Measurements from ENCODE around the gene TLR1.

DNA sequence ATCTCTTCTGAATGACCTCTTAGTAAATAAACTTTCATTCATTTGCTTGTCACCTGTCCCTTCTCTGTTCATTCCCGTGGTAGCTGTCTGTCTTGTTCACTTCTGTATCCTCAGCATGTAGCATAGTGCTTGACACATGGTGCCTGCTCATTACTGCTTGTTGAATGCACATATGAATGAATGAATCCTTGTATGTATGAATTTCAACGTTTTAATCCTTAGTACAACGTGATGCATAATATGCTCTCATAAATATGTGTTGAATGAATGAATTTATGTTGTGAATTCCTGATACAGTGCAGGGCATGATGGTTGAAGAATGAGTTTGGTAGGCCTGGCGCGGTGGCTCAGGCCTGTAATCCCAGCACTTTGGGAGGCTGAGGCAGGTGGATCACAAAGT lies 24.8 kb downstream of the TLR1 start:
- TF ChIP-seq, protein P1, sequence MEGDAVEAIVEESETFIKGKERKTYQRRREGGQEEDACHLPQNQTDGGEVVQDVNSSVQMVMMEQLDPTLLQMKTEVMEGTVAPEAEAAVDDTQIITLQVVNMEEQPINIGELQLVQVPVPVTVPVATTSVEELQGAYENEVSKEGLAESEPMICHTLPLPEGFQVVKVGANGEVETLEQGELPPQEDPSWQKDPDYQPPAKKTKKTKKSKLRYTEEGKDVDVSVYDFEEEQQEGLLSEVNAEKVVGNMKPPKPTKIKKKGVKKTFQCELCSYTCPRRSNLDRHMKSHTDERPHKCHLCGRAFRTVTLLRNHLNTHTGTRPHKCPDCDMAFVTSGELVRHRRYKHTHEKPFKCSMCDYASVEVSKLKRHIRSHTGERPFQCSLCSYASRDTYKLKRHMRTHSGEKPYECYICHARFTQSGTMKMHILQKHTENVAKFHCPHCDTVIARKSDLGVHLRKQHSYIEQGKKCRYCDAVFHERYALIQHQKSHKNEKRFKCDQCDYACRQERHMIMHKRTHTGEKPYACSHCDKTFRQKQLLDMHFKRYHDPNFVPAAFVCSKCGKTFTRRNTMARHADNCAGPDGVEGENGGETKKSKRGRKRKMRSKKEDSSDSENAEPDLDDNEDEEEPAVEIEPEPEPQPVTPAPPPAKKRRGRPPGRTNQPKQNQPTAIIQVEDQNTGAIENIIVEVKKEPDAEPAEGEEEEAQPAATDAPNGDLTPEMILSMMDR (IDR thresholded peaks at IDR 0.05; ENCODE audit: insufficient read depth, low read length), result no peak
- TF ChIP-seq POLR2AphosphoS5 (IDR thresholded peaks at IDR 0.05; ENCODE audit: low read depth) (no peak), GABPA (IDR thresholded peaks at IDR 0.05; ENCODE audit: low read depth) (no peak)
- TF ChIP-seq, protein P2, sequence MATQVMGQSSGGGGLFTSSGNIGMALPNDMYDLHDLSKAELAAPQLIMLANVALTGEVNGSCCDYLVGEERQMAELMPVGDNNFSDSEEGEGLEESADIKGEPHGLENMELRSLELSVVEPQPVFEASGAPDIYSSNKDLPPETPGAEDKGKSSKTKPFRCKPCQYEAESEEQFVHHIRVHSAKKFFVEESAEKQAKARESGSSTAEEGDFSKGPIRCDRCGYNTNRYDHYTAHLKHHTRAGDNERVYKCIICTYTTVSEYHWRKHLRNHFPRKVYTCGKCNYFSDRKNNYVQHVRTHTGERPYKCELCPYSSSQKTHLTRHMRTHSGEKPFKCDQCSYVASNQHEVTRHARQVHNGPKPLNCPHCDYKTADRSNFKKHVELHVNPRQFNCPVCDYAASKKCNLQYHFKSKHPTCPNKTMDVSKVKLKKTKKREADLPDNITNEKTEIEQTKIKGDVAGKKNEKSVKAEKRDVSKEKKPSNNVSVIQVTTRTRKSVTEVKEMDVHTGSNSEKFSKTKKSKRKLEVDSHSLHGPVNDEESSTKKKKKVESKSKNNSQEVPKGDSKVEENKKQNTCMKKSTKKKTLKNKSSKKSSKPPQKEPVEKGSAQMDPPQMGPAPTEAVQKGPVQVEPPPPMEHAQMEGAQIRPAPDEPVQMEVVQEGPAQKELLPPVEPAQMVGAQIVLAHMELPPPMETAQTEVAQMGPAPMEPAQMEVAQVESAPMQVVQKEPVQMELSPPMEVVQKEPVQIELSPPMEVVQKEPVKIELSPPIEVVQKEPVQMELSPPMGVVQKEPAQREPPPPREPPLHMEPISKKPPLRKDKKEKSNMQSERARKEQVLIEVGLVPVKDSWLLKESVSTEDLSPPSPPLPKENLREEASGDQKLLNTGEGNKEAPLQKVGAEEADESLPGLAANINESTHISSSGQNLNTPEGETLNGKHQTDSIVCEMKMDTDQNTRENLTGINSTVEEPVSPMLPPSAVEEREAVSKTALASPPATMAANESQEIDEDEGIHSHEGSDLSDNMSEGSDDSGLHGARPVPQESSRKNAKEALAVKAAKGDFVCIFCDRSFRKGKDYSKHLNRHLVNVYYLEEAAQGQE (IDR thresholded peaks at IDR 0.05; ENCODE audit: insufficient replicate concordance, low read depth), result no peak
